UCSD-AML1 (cell line): ENCODE results near the gene LIPA.
"Not testable (repeated sequence)": the region's sequence is repeated elsewhere in the genome, so short reads cannot be mapped to it uniquely, and the experiment has no call there.

Experiments
- DNase-seq: peaks from one replicate; lab custom pipeline; 2025; ENCODE audit not compliant: unreplicated experiment; lab: John Stamatoyannopoulos, UW

The LIPA gene

DNA sequence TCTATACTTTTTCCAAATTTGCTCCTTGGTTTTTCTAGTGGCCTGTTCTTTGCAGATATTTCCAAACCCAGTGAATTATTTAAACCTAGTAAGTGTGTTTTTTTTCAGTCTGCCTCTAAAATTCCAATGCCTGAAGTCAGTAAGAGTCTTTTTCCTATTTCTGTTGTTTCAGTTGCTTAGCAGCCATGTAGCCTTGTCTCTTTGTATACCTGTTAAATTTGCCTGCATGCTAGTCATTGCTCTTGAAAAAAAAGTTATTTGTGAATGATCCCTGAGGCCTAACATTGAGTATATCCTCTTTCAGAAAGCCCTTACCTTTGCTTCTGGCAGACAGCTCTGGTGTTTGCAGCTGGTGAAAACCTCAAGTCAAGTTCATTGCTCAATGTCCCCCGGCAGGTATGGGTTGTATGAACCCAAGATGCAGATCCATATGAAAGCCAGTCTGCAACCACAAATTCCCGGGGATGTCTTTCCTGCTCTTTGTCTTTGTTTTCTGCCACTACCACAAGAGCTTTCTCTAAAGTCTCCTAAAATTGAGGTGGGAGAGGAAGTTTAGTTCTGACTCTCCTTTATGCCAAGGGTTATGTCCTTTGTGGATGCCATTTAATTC lies 80.2 kb downstream of the LIPA start:
- DNase-seq, result no peak

DNA sequence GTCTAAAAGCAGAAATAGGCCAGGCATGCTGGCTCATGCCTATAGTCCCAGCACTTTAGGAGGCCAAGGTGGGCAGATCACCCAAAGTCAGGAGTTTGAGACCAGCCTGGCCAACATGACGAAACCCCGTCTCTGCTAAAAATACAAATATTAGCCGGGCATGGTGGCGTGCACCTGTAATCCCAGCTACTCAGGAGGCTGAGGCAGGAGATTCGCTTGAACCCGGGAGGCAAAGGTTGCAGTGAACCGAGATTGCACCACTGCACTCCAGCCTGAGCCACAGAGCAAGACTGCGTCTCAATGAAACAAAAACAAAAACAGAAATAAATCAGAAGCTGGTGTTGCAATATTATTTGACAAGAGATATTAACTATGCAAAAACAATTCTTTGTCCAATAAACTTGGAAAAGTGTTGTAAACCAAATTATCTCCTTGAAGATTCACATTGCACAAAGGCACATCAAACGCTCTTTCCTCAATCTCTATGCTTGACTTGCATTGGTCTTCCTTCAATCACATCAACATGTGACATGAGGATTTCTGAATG lies 83.1 kb downstream of the LIPA start:
- not testable (repeated sequence) for DNase-seq

DNA sequence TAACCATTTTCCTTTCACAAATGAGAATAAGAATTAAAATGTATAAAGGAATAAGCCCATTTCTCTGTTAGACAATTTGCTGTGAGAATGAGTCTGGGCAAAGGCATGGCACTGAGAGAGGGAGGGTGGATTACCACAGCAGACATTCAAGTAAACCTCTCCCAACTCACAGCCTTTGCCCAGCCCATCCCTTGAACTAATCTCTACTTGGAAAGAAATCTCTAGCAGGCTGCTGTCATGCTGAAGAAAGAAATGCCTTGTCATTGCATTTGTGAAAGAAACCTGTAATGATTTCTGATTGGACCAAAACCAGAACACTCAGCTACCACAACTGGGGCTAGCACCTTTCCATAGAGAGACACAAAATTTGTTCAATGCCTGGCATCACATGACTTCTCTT lies 83.7 kb downstream of the LIPA start:
- no peak for DNase-seq

DNA sequence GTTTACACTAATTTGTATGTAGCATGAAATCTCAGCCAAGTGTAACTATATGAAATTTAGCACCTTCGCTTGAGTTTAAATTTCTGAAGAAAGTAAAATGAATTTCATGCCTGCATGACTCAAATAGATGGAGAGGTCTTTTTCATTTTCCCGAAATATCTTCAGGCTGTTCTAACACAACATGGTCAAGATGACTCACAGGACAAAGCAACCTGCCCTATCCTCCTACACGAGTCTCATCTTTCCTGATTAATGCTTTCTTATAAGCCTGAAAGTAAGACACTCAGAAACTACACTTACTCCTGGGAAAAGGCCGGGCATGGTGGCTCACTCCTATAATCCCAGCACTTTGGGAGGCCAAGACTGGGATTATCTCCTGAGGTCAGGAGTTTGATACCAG lies 85.7 kb downstream of the LIPA start:
- no peak for DNase-seq

DNA sequence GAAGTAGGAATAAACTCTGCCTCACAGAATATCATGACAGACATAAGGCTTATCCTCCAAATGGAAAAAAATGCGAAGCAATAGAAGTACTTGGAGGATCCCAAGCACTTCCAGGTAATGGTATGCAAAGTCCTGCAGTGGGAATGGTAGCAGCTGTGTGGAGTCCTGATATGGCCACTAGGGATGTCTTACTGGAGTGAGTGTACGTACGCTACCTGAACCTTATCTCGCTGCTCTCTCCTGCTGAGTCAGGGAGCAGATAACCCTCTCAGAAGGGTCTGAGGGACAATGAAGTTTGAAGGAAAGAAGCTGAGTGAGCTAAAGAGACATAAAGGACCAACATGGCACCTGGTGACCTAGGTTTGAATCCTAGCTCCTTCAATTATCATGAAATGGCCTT lies 86.7 kb downstream of the LIPA start:
- no peak for DNase-seq

DNA sequence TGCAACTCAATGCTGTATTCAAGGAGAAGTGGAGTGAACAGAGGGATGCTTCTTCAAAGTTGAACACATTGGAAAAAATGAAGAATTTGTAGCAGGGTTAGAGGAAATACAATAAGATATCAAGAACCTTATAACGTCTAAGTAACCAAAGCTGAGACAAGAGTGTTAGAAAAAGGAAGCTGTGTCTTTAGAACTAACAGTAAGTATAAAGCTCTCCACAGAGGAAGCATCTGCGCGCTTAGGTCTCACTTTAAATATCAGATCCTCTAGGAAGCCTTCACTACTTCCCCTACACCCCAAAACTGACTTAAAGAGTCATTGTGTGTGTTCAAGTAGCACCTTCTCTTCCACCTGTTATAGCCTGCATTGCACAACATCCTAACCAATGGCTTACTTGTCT lies 87.5 kb downstream of the LIPA start:
- no peak for DNase-seq
